Fibroblast of villous mesenchyme (primary cell): ENCODE data around the gene CIT. TPM values are rescaled to one million over a fixed set of nuclear protein-coding genes. Genes with fewer than 3 reads are reported as not detected.

ENCODE experiments used
- DNase-seq: peaks from one replicate; pipeline ENCODE4 v3.0.0-alpha.2; 2010; ENCODE audit warnings: low read depth
- H3K4me3 ChIP-seq: 2 replicates; pipeline ENCODE4 v1.5.1; 2011; ENCODE audit warnings: low read depth, mild to moderate bottlenecking, low read length
- CTCF ChIP-seq: IDR thresholded peaks from 2 replicates; pipeline ENCODE4 v1.5.1; 2012; ENCODE audit warnings: low read depth, mild to moderate bottlenecking, low read length; ENCODE audit not compliant: insufficient read depth
- total RNA-seq: library from RNA; depleted of rRNA; stranded (reverse); fragments of >200 nt; gene quantifications from 2 replicates; pipeline ENCODE4 v1.2.3, GENCODE V29; 2012

CIT gene
- 18.4 and 20.7 TPM in 2 replicates for total RNA-seq

GRCh38 chr12:119876761-119877638, at the start of gene CIT:
CIT (minus strand) TSS chr12:119877320; CDS start chr12:119876168, 1,152 bp downstream.
- TF ChIP-seq CTCF = no peak
- peak; percentile 94 for DNase-seq
- peak within 1 kb of the TSS; percentile 93 for H3K4me3 ChIP-seq

GRCh38 chr12:119925269-119925668, 48.1 kb upstream of the CIT start:
- H3K4me3 ChIP-seq = no peak overlapping the region
- DNase-seq = no peak
- no peak for TF ChIP-seq CTCF

GRCh38 chr12:119920064-119920463, 42.9 kb upstream of the CIT start:
- TF ChIP-seq CTCF = no peak
- H3K4me3 ChIP-seq = no peak overlapping the region
- no peak for DNase-seq

GRCh38 chr12:119915894-119916510, 38.9 kb upstream of the CIT start:
- DNase-seq = no peak
- no peak overlapping the region for H3K4me3 ChIP-seq
- no peak for TF ChIP-seq CTCF

- no peak for TF ChIP-seq CTCF
- H3K4me3 ChIP-seq = no peak overlapping the region
- DNase-seq = no peak
Observed at GRCh38 chr12:119914666-119915065, 37.5 kb upstream of the CIT start.

GRCh38 chr12:119913536-119914330, 36.6 kb upstream of the CIT start:
- H3K4me3 ChIP-seq = no peak overlapping the region
- DNase-seq = no peak
- no peak for TF ChIP-seq CTCF
